K562 (cell line): ENCODE results near the gene VANGL1. TPM values are rescaled to one million over a fixed set of nuclear protein-coding genes. Genes with fewer than 3 reads are reported as not detected.

Source experiments
- ATAC-seq: fragments of 200-7000 bp; cut with Tn5 transposase; 3 replicates; pipeline ENCODE4 v1.9.1; 2020; ENCODE audit warnings: moderate library complexity
- BruUV-seq: library from RNA; stranded (reverse); fragments of 400-500 nt; replicated peaks from 2 replicates; lab custom pipeline; 2021; lab: Mats Ljungman, UMichigan
- CTCF ChIA-PET: fragments of 300-600 bp; formaldehyde crosslinking; extraction: SDS; loops from one replicate; lab custom pipeline; 2021; ENCODE audit warnings: low intra/inter-chr PET ratio; lab: Yijun Ruan, JAX
- POLR2A ChIA-PET: fragments of 300-600, 350-650 bp; sonication (Branson Sonifier 250); formaldehyde crosslinking; extraction: SDS; loops from one replicate; lab custom pipeline; 2021; ENCODE audit warnings: antibody characterized with exemption, inconsistent platforms; lab: Yijun Ruan, JAX
- DNase-seq, 4 experiments: peaks; one replicate each; pipeline versions ENCODE4 v3.0.0 to v3.0.0-alpha.2; 2011 to 2018; ENCODE audit warnings: low spot score in 3 of 4, mixed read lengths in 3 of 4; ENCODE audit errors: extremely low read depth in 1 of 4
- FAIRE-seq: peaks from 2 replicates; lab custom pipeline; 2011; peaks lifted over from hg19 to GRCh38; lab: Jason Lieb, UNC
- H2AFZ ChIP-seq: 2 replicates; pipeline ENCODE4 v1.6.0; 2011; ENCODE audit warnings: low read depth, low read length, control low read depth, inconsistent platforms
- H3K27ac ChIP-seq: fragments of 200-600 bp; 3 replicates; pipeline ENCODE4 v1.8.0; 2011; ENCODE audit warnings: low read depth, mild to moderate bottlenecking, control low read depth, inconsistent platforms, low read length, moderate library complexity, mixed read lengths; ENCODE audit errors: extremely low read depth
- H3K27me3 ChIP-seq, 2 experiments: fragments of 300-600 bp in 1 of 2; 2 replicates in 1 of 2; 3 replicates in 1 of 2; pipeline versions ENCODE4 v1.6.0 to v1.8.0; 2011; ENCODE audit warnings: inconsistent platforms in 2 of 2, low read length in 2 of 2, mild to moderate bottlenecking in 1 of 2, mixed read lengths in 1 of 2, moderate library complexity in 1 of 2; ENCODE audit not compliant: control insufficient read depth in 2 of 2, insufficient read depth in 2 of 2
- H3K36me3 ChIP-seq: fragments of 300-600 bp; 3 replicates; pipeline ENCODE4 v1.8.0; 2011; ENCODE audit warnings: mild to moderate bottlenecking, low read length, inconsistent platforms; ENCODE audit not compliant: control insufficient read depth, insufficient read depth
- H3K4me1 ChIP-seq, 2 experiments: fragments of 200-600 bp in 1 of 2; replicated peaks in 1 of 2; 2 replicates in 1 of 2; 3 replicates in 1 of 2; pipeline versions ENCODE4 v1.5.1 to v1.8.0; 2011; ENCODE audit warnings: inconsistent platforms in 2 of 2, low read length in 2 of 2, mild to moderate bottlenecking in 1 of 2, mixed read lengths in 1 of 2, moderate library complexity in 1 of 2; ENCODE audit not compliant: control insufficient read depth in 2 of 2, insufficient read depth in 2 of 2
- H3K4me2 ChIP-seq: 2 replicates; pipeline ENCODE4 v1.6.1; 2011; ENCODE audit warnings: low read length, control low read depth, inconsistent platforms, mixed read lengths; ENCODE audit not compliant: insufficient read depth
- H3K4me3 ChIP-seq: fragments of 200-600 bp; sonication (generic), shearing (Covaris generic); 2 replicates; pipeline ENCODE4 v1.5.1; 2016; ENCODE audit warnings: control low read depth, inconsistent platforms
- H3K79me2 ChIP-seq: fragments of 200-600 bp; 3 replicates; pipeline ENCODE4 v1.8.0; 2011; ENCODE audit warnings: low read length, inconsistent platforms; ENCODE audit not compliant: control insufficient read depth, insufficient read depth
- H3K9ac ChIP-seq, 2 experiments: 2 replicates each; pipeline versions ENCODE4 v1.6.0 to v1.6.1; 2011; ENCODE audit warnings: low read depth in 2 of 2, low read length in 2 of 2, control low read depth in 1 of 2, inconsistent platforms in 1 of 2, mild to moderate bottlenecking in 1 of 2, mixed read lengths in 1 of 2; ENCODE audit not compliant: insufficient read depth in 1 of 2
- H3K9me1 ChIP-seq: one replicate; pipeline ENCODE4 v1.6.0; 2011; ENCODE audit warnings: inconsistent platforms, mild to moderate bottlenecking, low read length, moderate library complexity; ENCODE audit not compliant: control insufficient read depth, insufficient read depth
- H3K9me3 ChIP-seq: replicated peaks from 2 replicates; pipeline ENCODE4 v1.5.1; 2011; ENCODE audit warnings: low read depth, low read length, inconsistent platforms; ENCODE audit not compliant: control insufficient read depth, insufficient read depth
- H4K20me1 ChIP-seq: replicated peaks from 2 replicates; pipeline ENCODE4 v1.6.1; 2011; ENCODE audit warnings: low read length, inconsistent platforms, mixed read lengths; ENCODE audit not compliant: control insufficient read depth, insufficient read depth
- CC2D1A ChIP-seq: fragments of 450-650 bp; IDR thresholded peaks from 2 replicates; pipeline ENCODE4 v1.6.1; 2017; ENCODE audit warnings: mild to moderate bottlenecking
- LARP7 ChIP-seq: fragments of 450-650 bp; IDR thresholded peaks from 2 replicates; pipeline ENCODE4 v1.6.1; 2016
- NCOA4 ChIP-seq: fragments of 450-650 bp; IDR thresholded peaks from 2 replicates; pipeline ENCODE4 v1.6.1; 2018; ENCODE audit warnings: mild to moderate bottlenecking; ENCODE audit not compliant: partially characterized antibody
- NFE2 ChIP-seq: IDR thresholded peaks from 2 replicates; pipeline ENCODE4 v1.6.1; 2014; ENCODE audit warnings: antibody characterized with exemption, low read depth
- PTTG1 ChIP-seq: fragments of 450-650 bp; IDR thresholded peaks from 2 replicates; pipeline ENCODE4 v1.6.1; 2016; ENCODE audit warnings: low read depth, mild to moderate bottlenecking, missing genetic modification characterization, missing compliant biosample characterization
- SAP30 ChIP-seq: fragments of 200-600 bp; sonication (generic); IDR thresholded peaks from 2 replicates; pipeline ENCODE4 v1.6.1; 2012; ENCODE audit warnings: borderline replicate concordance, low read depth, mild to moderate bottlenecking, moderate library complexity, low read length, control low read depth, inconsistent platforms; ENCODE audit not compliant: insufficient read depth, poor library complexity, severe bottlenecking
- SMARCB1 ChIP-seq: IDR thresholded peaks from 2 replicates; pipeline ENCODE4 v1.6.1; 2011; ENCODE audit warnings: improper control_type of control experiment, low read depth; ENCODE audit not compliant: insufficient read length
- WGBS: fragments of 100-300 bp; shearing (Covaris generic); methylation state at CpG from one replicate; pipeline ENCODE4 v1.1.6; 2016; ENCODE audit warnings: low coverage, mixed read lengths; ENCODE audit not compliant: insufficient coverage; ENCODE audit errors: missing lambda C conversion rate; 5-methylcytosine and 5-hydroxymethylcytosine counted together
- in situ Hi-C: fragments of 300-500 bp; cut with MboI; formaldehyde crosslinking; loops from 4 replicates; pipeline ENCODE4 v1.15.0; 2018; ENCODE audit warnings: inconsistent platforms, mixed read lengths
- intact Hi-C: fragments of 100-400 bp; cut with micrococcal nuclease; formaldehyde crosslinking; loops from 2 replicates; pipeline ENCODE4 v1.14.2; 2022
- polyA plus RNA-seq, 8 experiments: library from polyadenylated mRNA; depleted of rRNA in 4 of 8; stranded (reverse) in 5 of 8; unstranded in 3 of 8; fragments of >200 nt; fragmentation: Nextera tagmentation in 2 of 8; fragmentation: Illumina TruSeq in 1 of 8; extraction: Ambion mirVana in 2 of 8; extraction: Trizol in 1 of 8; gene quantifications; 2 replicates each; pipeline versions ENCODE4 v1.2.1 to v1.2.3, GENCODE V29; 2011 to 2014; ENCODE audit warnings: inconsistent platforms in 1 of 8, missing spikeins in 1 of 8
- small RNA-seq: library from RNA; depleted of rRNA; stranded (forward); fragments of <200 nt; gene quantifications from one replicate; pipeline ENCODE3, GENCODE V24; 2014
- total RNA-seq, 7 experiments: library from RNA; depleted of rRNA in 6 of 7; stranded (reverse); fragments of >200 nt in 6 of 7; fragmentation: Illumina TruSeq in 2 of 7; extraction: Trizol in 2 of 7; gene quantifications; 2 replicates each; pipeline versions ENCODE4 v1.2.1 to v1.2.3, GENCODE V29; 2011 to 2021; ENCODE audit warnings: low replicate concordance in 1 of 7
- TF ChIP-seq, protein P1 (sequence below): fragments of 250-450 bp; sonication (Bioruptor Pico); IDR thresholded peaks from 2 replicates; pipeline ENCODE4 v1.8.0; 2021; ENCODE audit warnings: moderate library complexity, mild to moderate bottlenecking, inconsistent platforms
- TF ChIP-seq, protein P2 (sequence below): fragments of 250-450 bp; sonication (Bioruptor Pico); IDR thresholded peaks from 2 replicates; pipeline ENCODE4 v1.6.1; 2021; ENCODE audit warnings: mild to moderate bottlenecking

VANGL1 gene
- total and polyA plus RNA-seq, 9 of the 15 experiments (the other 6 are each of a cell fraction or from before 2014, with no cell fraction given): 0.90 to 12.8 (median 9.6) TPM

DNA sequence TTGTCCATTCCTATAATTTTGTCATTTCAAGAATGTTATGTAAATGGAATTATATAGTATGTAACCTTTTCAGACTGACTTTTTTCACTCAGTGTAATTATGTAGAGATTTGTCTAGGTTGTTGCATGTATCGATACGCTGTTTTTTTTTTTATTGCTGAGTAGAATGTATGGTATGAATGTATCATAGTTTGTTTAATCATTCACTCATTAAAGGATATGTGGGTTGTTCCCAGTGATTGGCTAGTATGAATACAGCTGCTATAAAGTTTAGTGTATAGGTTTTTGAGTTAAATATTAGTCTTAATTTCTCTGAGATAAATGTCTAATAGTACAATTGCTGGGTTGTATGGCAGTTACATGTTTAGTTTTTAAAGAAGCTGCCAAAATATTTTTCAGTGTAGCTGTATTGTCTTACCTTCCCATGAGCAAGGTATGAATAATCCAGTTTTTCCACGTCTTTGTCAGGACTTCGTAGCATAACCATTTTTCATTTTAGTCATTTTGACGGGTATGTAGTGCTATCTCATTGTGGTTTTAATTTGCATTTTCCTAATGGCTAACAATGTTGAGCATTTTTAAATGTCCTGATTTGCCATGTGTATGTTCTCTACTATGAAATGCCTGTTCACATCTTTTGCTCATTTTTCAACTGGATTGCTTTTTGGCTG is 104.4 kb downstream of the VANGL1 start:
- CTCF ChIA-PET: no interaction called here
- WGBS: 0% methylated on average over 5 of the region's 5 CpGs
- no peak for ATAC-seq
- intact Hi-C loops: no loop called here
- TF ChIP-seq, protein P1, sequence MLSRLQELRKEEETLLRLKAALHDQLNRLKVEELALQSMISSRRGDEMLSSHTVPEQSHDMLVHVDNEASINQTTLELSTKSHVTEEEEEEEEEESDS (CRISPR knock-in tag): no peak
- TF ChIP-seq SMARCB1 (no peak), CC2D1A (no peak), NCOA4 (no peak), LARP7 (no peak), NFE2 (0 out of 2 replicates have a peak, but pooled peaks have one; percentile 22), PTTG1 (tag) (no peak), SAP30 (no peak)
- TF ChIP-seq, protein P2, sequence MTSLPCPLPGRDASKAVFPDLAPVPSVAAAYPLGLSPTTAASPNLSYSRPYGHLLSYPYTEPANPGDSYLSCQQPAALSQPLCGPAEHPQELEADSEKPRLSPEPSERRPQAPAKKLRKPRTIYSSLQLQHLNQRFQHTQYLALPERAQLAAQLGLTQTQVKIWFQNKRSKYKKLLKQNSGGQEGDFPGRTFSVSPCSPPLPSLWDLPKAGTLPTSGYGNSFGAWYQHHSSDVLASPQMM: no peak
- TF ChIP-seq, all 486 proteins: peak for 1
- H3K79me2 ChIP-seq: no peaks in the 10 kb centered on the region
- no peak overlapping the region for H3K4me3 ChIP-seq
- no peak overlapping the region for H3K27ac ChIP-seq
- H3K9me1 ChIP-seq: no peaks in the 10 kb centered on the region
- H3K36me3 ChIP-seq: no peaks in the 10 kb centered on the region
- H3K27me3 ChIP-seq: peaks cover 0 to 9% of the 10 kb centered on the region in 2 experiments; a peak in 3 of 5 replicates
- in situ Hi-C loops: no loop called here
- no peak overlapping the region for H3K4me2 ChIP-seq
- H2AFZ ChIP-seq: no peak overlapping the region
- DNase-seq (no peak), FAIRE-seq (no peak)
- H3K9ac ChIP-seq: no peak overlapping the region
- H3K9me3 ChIP-seq: no peaks in the 10 kb centered on the region
- POLR2A ChIA-PET: no interaction called here
- no peaks in the 10 kb centered on the region for H4K20me1 ChIP-seq
- H3K4me1 ChIP-seq: no peaks in the 10 kb centered on the region
- no TSS peak for BruUV-seq

Small RNA genes within 50 kb of the gene (small RNA-seq; reads per million reads assigned to genes)
- gene RF00406 (3.8 reads per million, percentile 90 among the genes with 10 or more reads in this experiment), gene RN7SL420P (not detected)

Other genes starting within 250 kb of the VANGL1 start
- gene CASQ2, start 126.7 kb downstream of the VANGL1 start, total RNA-seq (2014; rRNA removed): not detected in 2 replicates
- gene CASQ2, start 126.7 kb downstream of the VANGL1 start, total RNA-seq (2014; rRNA removed; fragmentation: Illumina TruSeq; extraction: Trizol): not detected in 2 replicates
- gene CASQ2, start 126.7 kb downstream of the VANGL1 start, total RNA-seq (2015; rRNA removed; fragmentation: Illumina TruSeq; extraction: Trizol): not detected in 2 replicates
- not detected in 2 replicates for gene CASQ2, start 126.7 kb downstream of the VANGL1 start, total RNA-seq (2021)
- gene CASQ2, start 126.7 kb downstream of the VANGL1 start, polyA plus RNA-seq (2011; rRNA removed): not detected in 2 replicates
- not detected in 2 replicates for gene CASQ2, start 126.7 kb downstream of the VANGL1 start, polyA plus RNA-seq (2014; fragmentation: Illumina TruSeq; extraction: Trizol)
- not detected for gene CASQ2, start 126.7 kb downstream of the VANGL1 start, polyA plus RNA-seq (2014; fragmentation: Nextera tagmentation; extraction: Ambion mirVana)
- not detected in 2 replicates for gene CASQ2, start 126.7 kb downstream of the VANGL1 start, polyA plus RNA-seq (2014; rRNA removed)
- gene NHLH2, start 199.2 kb downstream of the VANGL1 start, total RNA-seq (2014; rRNA removed): not detected in 2 replicates
- gene NHLH2, start 199.2 kb downstream of the VANGL1 start, total RNA-seq (2014; rRNA removed; fragmentation: Illumina TruSeq; extraction: Trizol): not detected in 2 replicates
- gene NHLH2, start 199.2 kb downstream of the VANGL1 start, total RNA-seq (2015; rRNA removed; fragmentation: Illumina TruSeq; extraction: Trizol): not detected in 2 replicates
- not detected in 2 replicates for gene NHLH2, start 199.2 kb downstream of the VANGL1 start, total RNA-seq (2021)
- not detected in 2 replicates for gene NHLH2, start 199.2 kb downstream of the VANGL1 start, polyA plus RNA-seq (2011; rRNA removed)
- gene NHLH2, start 199.2 kb downstream of the VANGL1 start, polyA plus RNA-seq (2014; fragmentation: Illumina TruSeq; extraction: Trizol): not detected in 2 replicates
- gene NHLH2, start 199.2 kb downstream of the VANGL1 start, polyA plus RNA-seq (2014; fragmentation: Nextera tagmentation; extraction: Ambion mirVana): not detected
- not detected in 2 replicates for gene NHLH2, start 199.2 kb downstream of the VANGL1 start, polyA plus RNA-seq (2014; rRNA removed)